SJSA1 (cell line): ENCODE results near the gene SCUBE3. TPM values are rescaled to one million over a fixed set of nuclear protein-coding genes. Genes with fewer than 3 reads are reported as not detected.

Experiments
- DNase-seq, 2 experiments: peaks; one replicate each; pipeline ENCODE4 v3.0.0-alpha.2; 2015 to 2020; ENCODE audit warnings: low spot score in 2 of 2, low read depth in 1 of 2
- H3K27ac ChIP-seq: fragments of 250-450 bp; sonication (Bioruptor Pico); 2 replicates; pipeline ENCODE4 v1.5.1; 2020; ENCODE audit warnings: mild to moderate bottlenecking, moderate library complexity
- H3K27me3 ChIP-seq: fragments of 250-450 bp; sonication (Bioruptor Pico); replicated peaks from 2 replicates; pipeline ENCODE4 v1.5.1; 2020; ENCODE audit warnings: mild to moderate bottlenecking, moderate library complexity
- H3K36me3 ChIP-seq: fragments of 250-450 bp; sonication (Bioruptor Pico); 2 replicates; pipeline ENCODE4 v1.5.1; 2020; ENCODE audit warnings: mild to moderate bottlenecking
- H3K4me1 ChIP-seq: fragments of 250-450 bp; sonication (Bioruptor Pico); replicated peaks from 2 replicates; pipeline ENCODE4 v1.6.1; 2021; ENCODE audit warnings: mild to moderate bottlenecking
- H3K4me3 ChIP-seq: fragments of 250-450 bp; sonication (Bioruptor Pico); 2 replicates; pipeline ENCODE4 v1.5.1; 2020; ENCODE audit warnings: mild to moderate bottlenecking
- H3K9me3 ChIP-seq: fragments of 250-450 bp; sonication (Bioruptor Pico); replicated peaks from 2 replicates; pipeline ENCODE4 v1.5.1; 2020; ENCODE audit warnings: mild to moderate bottlenecking
- total RNA-seq: library from RNA; depleted of rRNA; stranded (reverse); fragments of >200 nt; shearing (Covaris generic); gene quantifications from 2 replicates; pipeline ENCODE4 v1.2.3, GENCODE V29; 2014

SCUBE3 gene
- total RNA-seq, 1 experiment from 2014 or later: 4.7 TPM

DNA sequence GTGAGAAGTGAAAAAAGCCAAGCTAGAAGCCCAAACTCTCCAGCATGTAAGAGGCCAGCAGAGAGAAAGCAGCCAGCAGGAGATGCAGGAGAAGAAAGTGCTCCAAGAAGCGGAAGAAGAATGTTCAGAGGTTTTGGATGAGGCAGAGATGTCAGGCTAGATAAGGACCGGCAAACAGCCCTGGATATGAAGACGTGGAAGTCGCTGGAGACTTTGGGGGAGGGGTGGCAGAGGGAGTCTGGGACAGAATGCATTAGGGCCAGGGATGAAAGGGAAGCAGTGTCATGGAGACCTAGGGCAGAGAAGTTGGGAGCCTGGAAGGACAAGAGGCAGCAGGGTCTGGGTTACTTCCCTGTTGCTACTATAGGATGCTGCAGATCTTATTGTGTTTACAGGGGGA lies 5.3 kb upstream of the SCUBE3 start:
- no peak overlapping the region for H3K27ac ChIP-seq
- H3K36me3 ChIP-seq: no peaks in the 10 kb centered on the region
- DNase-seq: no peak
- H3K4me1 ChIP-seq: peaks cover 21% of the 10 kb centered on the region
- H3K9me3 ChIP-seq: no peaks in the 10 kb centered on the region
- H3K4me3 ChIP-seq: no peak overlapping the region
- no peaks in the 10 kb centered on the region for H3K27me3 ChIP-seq

DNA sequence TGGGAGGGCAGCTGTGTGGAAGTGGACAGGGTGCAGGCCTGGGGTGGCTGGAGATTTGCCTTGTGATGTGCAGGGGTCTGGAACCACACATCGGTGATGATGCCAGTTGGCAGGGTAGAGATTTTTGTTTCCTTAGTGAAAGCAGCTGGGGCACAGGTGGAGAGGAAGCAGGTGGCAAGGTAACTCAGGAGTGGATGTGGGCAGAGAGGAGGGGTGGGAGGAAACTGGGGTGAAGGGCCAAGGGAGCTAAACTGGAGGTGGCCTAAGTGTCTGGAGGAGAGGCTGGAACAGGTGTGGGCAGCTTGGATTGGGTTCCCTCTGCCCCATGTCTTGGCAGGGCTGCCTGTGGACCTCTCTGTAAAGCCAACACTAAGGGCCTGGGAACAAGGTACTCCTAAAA lies 4.7 kb upstream of the SCUBE3 start:
- Histone ChIP-seq H3K27me3 (no peaks in the 10 kb centered on the region), H3K9me3 (no peaks in the 10 kb centered on the region), H3K4me1 (peaks cover 17% of the 10 kb centered on the region), H3K36me3 (no peaks in the 10 kb centered on the region), H3K27ac (no peak overlapping the region), H3K4me3 (no peak overlapping the region)
- no peak for DNase-seq

DNA sequence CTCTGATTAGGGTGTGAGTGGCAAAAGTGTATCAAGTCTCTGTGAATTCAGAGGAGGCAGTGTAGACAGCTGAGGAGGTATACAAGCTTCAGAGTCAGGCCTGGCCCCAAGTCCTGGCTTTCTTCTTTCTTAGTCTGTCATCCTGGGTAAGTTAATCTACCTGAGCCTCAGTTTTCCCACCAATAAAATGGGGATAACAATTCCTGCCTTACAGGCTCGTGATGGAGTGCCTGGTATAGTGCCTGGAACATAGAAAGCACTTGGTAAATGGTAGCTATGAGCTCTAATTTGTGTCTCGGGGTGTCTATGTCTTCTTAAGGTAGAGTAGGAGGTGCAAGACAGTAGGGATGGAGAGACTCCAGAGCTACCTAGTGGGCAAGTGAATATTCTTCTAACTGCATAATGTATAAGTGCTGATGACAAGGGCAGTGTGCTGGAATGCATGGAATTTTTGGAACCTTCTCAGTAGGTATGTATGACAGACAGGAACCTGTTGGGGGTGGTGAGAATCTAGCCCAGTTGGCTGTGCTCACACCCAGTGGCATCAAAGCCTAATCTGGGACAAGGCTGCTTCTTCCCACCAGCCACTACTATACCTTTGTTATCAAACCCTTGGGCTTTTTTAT lies 4.0 kb upstream of the SCUBE3 start:
- Histone ChIP-seq H3K4me3 (no peak overlapping the region), H3K9me3 (no peaks in the 10 kb centered on the region), H3K36me3 (no peaks in the 10 kb centered on the region), H3K4me1 (peaks cover 16% of the 10 kb centered on the region), H3K27ac (no peak overlapping the region), H3K27me3 (no peaks in the 10 kb centered on the region)
- DNase-seq: no peak

DNA sequence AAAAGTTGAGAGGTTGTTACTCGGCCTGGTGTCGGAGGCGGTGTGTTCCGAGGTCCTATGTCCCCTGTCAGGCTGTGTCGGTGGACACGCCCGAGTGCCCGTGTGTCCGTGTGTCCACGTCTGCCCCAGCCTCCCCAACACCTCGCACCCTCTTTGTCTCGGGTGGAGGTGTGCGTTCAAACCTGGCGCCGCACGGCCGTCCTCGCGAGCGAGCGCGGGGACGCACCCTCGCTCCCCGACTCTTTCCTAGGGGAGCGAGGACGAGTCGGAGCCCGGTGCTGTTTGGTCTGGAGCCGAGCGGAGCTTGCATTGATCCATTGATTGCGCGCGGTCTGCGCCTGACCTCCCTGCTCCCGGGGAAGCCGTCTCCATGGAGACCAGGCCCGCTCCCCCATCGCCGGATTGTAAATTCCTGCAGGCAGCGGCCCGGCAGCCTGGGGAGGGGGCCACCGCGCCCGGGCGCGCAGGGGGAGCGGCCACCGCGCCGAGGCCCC lies 411 bp upstream of the SCUBE3 start:
- H3K4me3 ChIP-seq: peak overlapping the region; percentile 56
- H3K27me3 ChIP-seq: 0 out of 2 replicates have a peak, but pooled peaks cover 3% of the 10 kb centered on the region
- H3K36me3 ChIP-seq: no peaks in the 10 kb centered on the region
- DNase-seq: no peak
- H3K9me3 ChIP-seq: no peaks in the 10 kb centered on the region
- H3K4me1 ChIP-seq: peaks cover 21% of the 10 kb centered on the region
- no peak overlapping the region for H3K27ac ChIP-seq

GRCh38 chr6:35214869-35215664 lies 1.3 kb downstream of the SCUBE3 start:
- DNase-seq: no peak
- Histone ChIP-seq H3K4me3 (peak overlapping the region; percentile 56), H3K27ac (no peak overlapping the region)

DNA sequence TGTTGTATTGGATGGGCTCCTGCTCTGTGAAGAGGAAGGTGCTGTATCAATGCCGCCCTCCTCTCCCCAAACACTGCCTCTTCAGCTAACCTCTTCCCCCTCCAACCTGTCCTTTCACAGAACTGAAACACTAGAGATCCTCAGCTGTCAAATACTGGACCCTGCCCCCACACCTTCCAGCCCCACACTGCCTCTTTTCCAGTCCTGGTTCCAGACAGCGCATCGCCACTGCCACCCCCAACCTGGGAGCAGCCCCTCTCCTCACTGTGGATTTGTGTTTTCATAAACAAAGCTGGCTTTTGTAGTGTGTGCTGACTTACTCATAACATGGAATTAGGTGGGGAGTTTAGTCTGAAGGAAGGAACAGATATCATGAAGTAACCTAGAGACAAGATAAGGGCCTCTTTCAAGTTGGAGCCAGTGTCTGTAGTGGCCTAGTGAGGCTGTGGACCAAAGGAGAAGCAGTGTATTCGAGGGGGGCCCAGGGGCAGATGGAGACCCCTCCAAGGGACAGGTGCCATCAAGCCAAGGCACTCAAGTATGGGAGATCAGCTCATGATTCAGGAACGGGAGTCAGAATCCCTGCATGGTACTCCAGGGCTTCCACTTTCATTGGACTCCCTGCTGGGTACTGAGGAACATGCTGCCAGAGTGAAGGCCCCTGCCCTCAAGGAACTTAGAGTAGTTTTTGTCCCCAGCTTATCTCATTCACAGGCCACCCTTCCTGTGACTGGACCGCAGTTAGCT lies 2.1 kb downstream of the SCUBE3 start:
- Histone ChIP-seq H3K27ac (no peak overlapping the region), H3K4me3 (no peak overlapping the region), H3K27me3 (0 out of 2 replicates have a peak, but pooled peaks cover 3% of the 10 kb centered on the region), H3K4me1 (peaks cover 21% of the 10 kb centered on the region), H3K36me3 (no peaks in the 10 kb centered on the region; the same call in 1 of the 2 replicates), H3K9me3 (no peaks in the 10 kb centered on the region; the same call in 1 of the 2 replicates)
- no peak for DNase-seq

More at GRCh38 chr6:35214869-35215664, 1.3 kb downstream of the SCUBE3 start:
- H3K4me1 ChIP-seq: peaks cover 21% of the 10 kb centered on the region
- no peaks in the 10 kb centered on the region; the same call in 1 of the 2 replicates for H3K9me3 ChIP-seq
- 0 out of 2 replicates have a peak, but pooled peaks cover 3% of the 10 kb centered on the region for H3K27me3 ChIP-seq
- H3K36me3 ChIP-seq: no peaks in the 10 kb centered on the region; the same call in 1 of the 2 replicates

GRCh38 chr6:35216412-35216732 lies 2.6 kb downstream of the SCUBE3 start:
- Histone ChIP-seq H3K27me3 (0 out of 2 replicates have a peak, but pooled peaks cover 3% of the 10 kb centered on the region), H3K9me3 (no peaks in the 10 kb centered on the region; the same call in 1 of the 2 replicates), H3K27ac (no peak overlapping the region), H3K36me3 (no peaks in the 10 kb centered on the region; the same call in 1 of the 2 replicates), H3K4me3 (no peak overlapping the region), H3K4me1 (peaks cover 21% of the 10 kb centered on the region)
- no peak for DNase-seq

DNA sequence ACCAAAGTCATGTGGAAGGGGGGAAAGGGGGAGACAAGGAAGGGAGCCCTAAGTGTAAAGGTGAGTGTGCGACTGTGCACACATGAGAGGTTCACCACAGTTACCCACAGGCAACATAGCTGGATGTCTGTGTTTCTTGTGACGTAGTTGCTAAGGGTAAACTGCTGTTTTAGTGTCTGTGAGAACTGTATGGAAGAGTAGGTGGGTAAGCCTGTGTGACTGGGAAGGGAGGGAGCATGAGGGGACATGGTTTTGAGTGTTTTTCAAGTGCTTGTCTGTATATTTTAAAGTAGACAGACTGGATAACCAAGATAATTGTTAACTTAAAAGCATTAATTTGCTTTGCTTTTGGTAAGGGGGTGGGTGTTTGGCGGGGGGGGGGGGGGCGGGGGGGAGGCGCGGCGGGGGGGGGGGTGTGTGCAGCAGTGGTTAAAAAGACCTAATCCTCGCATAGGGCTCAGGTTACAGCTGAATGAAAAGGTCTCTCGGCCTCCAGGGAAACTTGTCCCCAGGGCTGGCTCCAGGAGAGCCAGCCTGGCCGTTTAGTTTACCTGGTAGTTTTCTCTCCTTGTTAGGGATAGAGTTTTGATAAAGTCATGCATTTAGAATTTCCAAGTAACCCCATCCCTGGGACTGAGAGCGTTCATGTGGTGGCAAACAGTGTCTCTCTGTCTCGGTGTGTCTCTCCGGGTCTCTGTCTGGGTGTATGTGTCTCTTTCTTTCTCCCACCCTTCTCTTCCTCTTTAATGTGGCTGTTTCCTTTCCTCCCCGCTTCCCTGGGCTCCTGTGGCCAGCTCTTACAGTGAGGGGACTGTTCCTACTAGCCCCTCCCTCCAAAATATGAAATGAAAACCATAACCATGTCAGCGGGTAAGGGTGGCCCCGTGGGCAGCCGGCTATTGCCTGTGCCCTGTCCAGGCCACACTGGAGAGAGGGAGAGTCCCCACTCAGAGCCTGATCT lies 3.4 kb downstream of the SCUBE3 start:
- no peak for DNase-seq
- peaks cover 21% of the 10 kb centered on the region for H3K4me1 ChIP-seq
- 0 out of 2 replicates have a peak, but pooled peaks cover 3% of the 10 kb centered on the region for H3K27me3 ChIP-seq
- no peak overlapping the region for H3K27ac ChIP-seq
- H3K9me3 ChIP-seq: no peaks in the 10 kb centered on the region; the same call in 1 of the 2 replicates
- H3K36me3 ChIP-seq: no peaks in the 10 kb centered on the region; the same call in 1 of the 2 replicates
- H3K4me3 ChIP-seq: no peak overlapping the region

- Histone ChIP-seq H3K27ac (no peak overlapping the region), H3K36me3 (no peaks in the 10 kb centered on the region; the same call in 1 of the 2 replicates)
- no peak for DNase-seq
Observed at GRCh38 chr6:35218021-35218420, 4.3 kb downstream of the SCUBE3 start.

DNA sequence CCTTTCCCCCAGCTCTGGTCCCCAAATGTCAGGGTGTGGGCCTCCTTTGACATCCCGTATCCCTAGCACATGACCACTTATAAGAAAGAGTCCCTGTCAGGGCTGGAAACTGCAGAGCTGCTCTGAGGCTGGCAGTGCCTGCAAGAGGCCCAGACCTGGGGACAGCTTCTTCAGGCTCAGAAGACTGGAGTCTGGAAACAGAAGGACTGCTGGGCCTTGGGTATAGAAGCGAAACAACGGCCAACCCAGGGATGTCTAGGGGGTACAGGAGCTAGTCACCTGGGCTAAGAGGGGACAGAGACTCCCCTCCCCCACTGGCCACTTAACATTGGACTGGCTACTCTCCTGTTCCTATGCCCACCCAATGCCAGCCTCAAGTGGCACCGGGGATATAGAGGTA lies 4.7 kb downstream of the SCUBE3 start:
- Histone ChIP-seq H3K36me3 (no peaks in the 10 kb centered on the region; the same call in 1 of the 2 replicates), H3K4me3 (no peak overlapping the region), H3K9me3 (no peaks in the 10 kb centered on the region; the same call in 1 of the 2 replicates), H3K27me3 (0 out of 2 replicates have a peak, but pooled peaks cover 3% of the 10 kb centered on the region), H3K27ac (no peak overlapping the region), H3K4me1 (peaks cover 18% of the 10 kb centered on the region)
- no peak for DNase-seq

More at GRCh38 chr6:35218021-35218420, 4.3 kb downstream of the SCUBE3 start:
- Histone ChIP-seq H3K4me1 (peaks cover 21% of the 10 kb centered on the region), H3K4me3 (no peak overlapping the region), H3K27me3 (0 out of 2 replicates have a peak, but pooled peaks cover 3% of the 10 kb centered on the region), H3K9me3 (no peaks in the 10 kb centered on the region; the same call in 1 of the 2 replicates)

- DNase-seq: no peak
- H3K9me3 ChIP-seq: no peaks in the 10 kb centered on the region; the same call in 1 of the 2 replicates
- no peak overlapping the region for H3K27ac ChIP-seq
- no peak overlapping the region for H3K4me3 ChIP-seq
- H3K36me3 ChIP-seq: no peaks in the 10 kb centered on the region; the same call in 1 of the 2 replicates
- 0 out of 2 replicates have a peak, but pooled peaks cover 3% of the 10 kb centered on the region for H3K27me3 ChIP-seq
- peaks cover 10% of the 10 kb centered on the region for H3K4me1 ChIP-seq
Observed at GRCh38 chr6:35219683-35220326, 6.0 kb downstream of the SCUBE3 start.

GRCh38 chr6:35220711-35221110 lies 7.0 kb downstream of the SCUBE3 start:
- Histone ChIP-seq H3K9me3 (no peaks in the 10 kb centered on the region; the same call in 1 of the 2 replicates), H3K4me3 (no peak overlapping the region), H3K4me1 (peaks cover under 1% of the 10 kb centered on the region), H3K27me3 (no peaks in the 10 kb centered on the region), H3K36me3 (no peaks in the 10 kb centered on the region; the same call in 1 of the 2 replicates), H3K27ac (no peak overlapping the region)
- no peak for DNase-seq
